Body of pancreas (tissue), 4 donors: ENCODE results near the gene ZBP1. TPM values are rescaled to one million over a fixed set of nuclear protein-coding genes. Genes with fewer than 3 reads are reported as not detected.

Experiments used
- ATAC-seq: fragments of 150-250 bp; one replicate; pipeline ENCODE4 v1.9.1; 2016
- DNase-seq, 4 donors: peaks; one replicate each; pipeline ENCODE4 v3.0.0-alpha.2; 2019
- H3K27ac ChIP-seq, 4 donors: fragments of 200-600 bp; sonication (generic); 1 replicate in 3 of 4; 2 replicates in 1 of 4; pipeline versions ENCODE4 v1.5.1 to v1.6.1; 2016 to 2019; ENCODE audit warnings: mild to moderate bottlenecking in 1 of 4, mixed read lengths in 1 of 4, moderate library complexity in 1 of 4
- H3K27me3 ChIP-seq, 2 donors: fragments of 200-600 bp; sonication (generic); one replicate each; pipeline ENCODE4 v1.6.0; 2016; ENCODE audit warnings: mild to moderate bottlenecking in 1 of 2
- H3K36me3 ChIP-seq, 2 donors: fragments of 200-600 bp; sonication (generic); replicated peaks in 1 of 2; 2 replicates each; pipeline ENCODE4 v1.5.1; 2016; ENCODE audit warnings: low read depth in 2 of 2; ENCODE audit not compliant: insufficient read depth in 1 of 2
- H3K4me1 ChIP-seq: fragments of 200-600 bp; sonication (generic); one replicate; pipeline ENCODE4 v1.6.0; 2016
- H3K4me3 ChIP-seq, 2 donors: fragments of 200-600 bp; sonication (generic); 1 replicate in 1 of 2; 2 replicates in 1 of 2; pipeline ENCODE4 v1.5.1; 2016 to 2019
- H3K9me3 ChIP-seq, 3 donors: fragments of 200-600 bp; sonication (generic); 1 replicate in 2 of 3; 2 replicates in 1 of 3; pipeline ENCODE4 v1.5.1; 2016
- CTCF ChIP-seq, 7 experiments: fragments of 450-650 bp in 4 of 7; fragments of 200-600 bp in 3 of 7; sonication (generic) in 3 of 7; IDR thresholded peaks; one replicate each; pipeline ENCODE4 v1.5.1; 2016 to 2019; ENCODE audit warnings: antibody characterized with exemption in 7 of 7
- POLR2A ChIP-seq, 3 donors: fragments of 450-650 bp; IDR thresholded peaks; one replicate each; pipeline ENCODE4 v1.6.1; 2016; ENCODE audit warnings: antibody characterized with exemption in 3 of 3, mild to moderate bottlenecking in 2 of 3
- WGBS, 2 donors: methylation state at CpG; one replicate each; pipeline ENCODE4 v1.1.5; 2017; 5-methylcytosine and 5-hydroxymethylcytosine counted together
- intact Hi-C: fragments of 100-400 bp; cut with DNase I; formaldehyde crosslinking; loops from one replicate; pipeline ENCODE4 v1.15.1; 2023
- total RNA-seq, 2 donors: library from RNA; depleted of rRNA; stranded (reverse); fragments of >200 nt; gene quantifications; one replicate each; pipeline ENCODE4 v1.1.0, GENCODE V29; 2016

Gene ZBP1
- total RNA-seq, 2 donors from 2014 or later = 0.26 TPM; not detected in 1

- ATAC-seq = no peak
- Histone ChIP-seq H3K9me3 (no peaks in the 10 kb centered on the region), H3K4me3 (no peak overlapping the region), H3K4me1 (peaks cover 4% of the 10 kb centered on the region), H3K27ac (no peak overlapping the region), H3K27me3 (no peaks in the 10 kb centered on the region), H3K36me3 (no peaks in the 10 kb centered on the region)
- peak in 3 of 4 donors; percentile 4 to 7 (median 6) for DNase-seq
- TF ChIP-seq CTCF (IDR thresholded peaks at IDR 0.05) = no peak
- no peak for TF ChIP-seq POLR2A (IDR thresholded peaks at IDR 0.05)
- 73 to 81% methylated on average over 7 to 8 of the region's 8 CpGs for WGBS, 2 donors
- intact Hi-C loops = loop anchor here (10.0 kb wide), 1 partner anchor 526 kb away; no protein-coding TSS in a partner anchor
These were observed 38.2 kb upstream of the ZBP1 start for GRCh38 chr20:57658447-57658832.

GRCh38 chr20:57657535-57658446 is 37.6 kb upstream of the ZBP1 start:
- WGBS, 2 donors = 73 to 76% methylated on average over 21 to 36 of the region's 36 CpGs
- H3K27ac ChIP-seq = no peak overlapping the region
- intact Hi-C loops = loop anchor here (10.0 kb wide), 1 partner anchor 527 kb away; no protein-coding TSS in a partner anchor

GRCh38 chr20:57656821-57657534 is 36.8 kb upstream of the ZBP1 start:
- no peak for ATAC-seq
- Histone ChIP-seq H3K36me3 (peaks cover 2 to 4% of the 10 kb centered on the region in 2 donors), H3K27ac (no peak overlapping the region), H3K4me3 (no peak overlapping the region), H3K4me1 (peaks cover 4% of the 10 kb centered on the region), H3K9me3 (no peaks in the 10 kb centered on the region), H3K27me3 (no peaks in the 10 kb centered on the region)
- no peak for TF ChIP-seq CTCF (IDR thresholded peaks at IDR 0.05)
- 86 to 92% methylated on average over 8 to 14 of the region's 20 CpGs for WGBS, 2 donors
- intact Hi-C loops = loop anchor here (10.0 kb wide), 1 partner anchor 528 kb away; no protein-coding TSS in a partner anchor
- peak in 2 of 4 donors; percentile 6 to 9 for DNase-seq

More at GRCh38 chr20:57657535-57658446, 37.6 kb upstream of the ZBP1 start:
- Histone ChIP-seq H3K9me3 (no peaks in the 10 kb centered on the region), H3K4me3 (no peak overlapping the region), H3K36me3 (no peaks in the 10 kb centered on the region), H3K27me3 (no peaks in the 10 kb centered on the region), H3K4me1 (peaks cover 4% of the 10 kb centered on the region)
- ATAC-seq (peak; percentile 4), DNase-seq (peak; percentile 15 to 58 (median 32))
- TF ChIP-seq CTCF (IDR thresholded peaks at IDR 0.05) (no peak), POLR2A (IDR thresholded peaks at IDR 0.05) (no peak)

GRCh38 chr20:57656252-57656820 is 36.1 kb upstream of the ZBP1 start:
- peaks cover 4 to 5% of the 10 kb centered on the region in 2 donors for H3K36me3 ChIP-seq
- WGBS, 2 donors = 79 to 83% methylated on average over 4 to 15 of the region's 15 CpGs
- no peak overlapping the region for H3K4me3 ChIP-seq
- H3K4me1 ChIP-seq = peaks cover 4% of the 10 kb centered on the region
- H3K9me3 ChIP-seq = no peaks in the 10 kb centered on the region
- intact Hi-C loops = loop anchor here (10.0 kb wide), 1 partner anchor 528 kb away; no protein-coding TSS in a partner anchor
- no peak for ATAC-seq
- peak in 2 of 4 donors; percentile 7 for DNase-seq
- no peaks in the 10 kb centered on the region for H3K27me3 ChIP-seq
- H3K27ac ChIP-seq = no peak overlapping the region
- TF ChIP-seq POLR2A (IDR thresholded peaks at IDR 0.05) (no peak), CTCF (IDR thresholded peaks at IDR 0.05) (no peak)
